GM10847 (cell line): Measurements from ENCODE around the gene LAMB1.

Experiments used
- POLR2A ChIP-seq: IDR thresholded peaks from 2 replicates; pipeline ENCODE4 v1.6.1; 2011; ENCODE audit not compliant: insufficient read length; ENCODE audit errors: extremely low read depth

Gene LAMB1

GRCh38 chr7:107968449-107968848, 34.5 kb downstream of the LAMB1 start:
- TF ChIP-seq POLR2A: no peak

GRCh38 chr7:107967420-107967819, 35.5 kb downstream of the LAMB1 start:
- no peak for TF ChIP-seq POLR2A

GRCh38 chr7:107966711-107967110, 36.2 kb downstream of the LAMB1 start:
- TF ChIP-seq POLR2A: no peak

GRCh38 chr7:107964510-107964909, 38.5 kb downstream of the LAMB1 start:
- TF ChIP-seq POLR2A: no peak

- no peak for TF ChIP-seq POLR2A
Measured at GRCh38 chr7:107962817-107963216, 40.1 kb downstream of the LAMB1 start.

GRCh38 chr7:107961405-107961804, 41.6 kb downstream of the LAMB1 start:
- no peak for TF ChIP-seq POLR2A

- TF ChIP-seq POLR2A: no peak
Measured at GRCh38 chr7:107960272-107960671, 42.7 kb downstream of the LAMB1 start.

- no peak for TF ChIP-seq POLR2A
Measured at GRCh38 chr7:107959527-107959898, 43.4 kb downstream of the LAMB1 start.

GRCh38 chr7:107958764-107959526, 44.0 kb downstream of the LAMB1 start:
- TF ChIP-seq POLR2A: no peak

- no peak for TF ChIP-seq POLR2A
Measured at GRCh38 chr7:107957436-107957835, 45.5 kb downstream of the LAMB1 start.

- no peak for TF ChIP-seq POLR2A
Measured at GRCh38 chr7:107955394-107955793, 47.6 kb downstream of the LAMB1 start.

GRCh38 chr7:107953924-107954303, 49.0 kb downstream of the LAMB1 start:
- TF ChIP-seq POLR2A: no peak

- TF ChIP-seq POLR2A: no peak
Measured at GRCh38 chr7:107953265-107953923, 49.6 kb downstream of the LAMB1 start.

GRCh38 chr7:107951896-107952295, 51.1 kb downstream of the LAMB1 start:
- no peak for TF ChIP-seq POLR2A

GRCh38 chr7:107951172-107951787, 51.7 kb downstream of the LAMB1 start:
- no peak for TF ChIP-seq POLR2A

- TF ChIP-seq POLR2A: no peak
Measured at GRCh38 chr7:107949443-107949935, 53.5 kb downstream of the LAMB1 start.

GRCh38 chr7:107948645-107949442, 54.1 kb downstream of the LAMB1 start:
- no peak for TF ChIP-seq POLR2A
